Caki2 (cell line): ENCODE results near the gene ANKRD42. TPM values are rescaled to one million over a fixed set of nuclear protein-coding genes. Genes with fewer than 3 reads are reported as not detected.
A peak's percentile ranks its signal among the peaks of the same experiment; 100 is the strongest.

Source experiments
- DNase-seq: peaks from one replicate; pipeline ENCODE4 v3.0.0-alpha.2; 2015; ENCODE audit warnings: low read depth
- in situ Hi-C: cut with HindIII; loops from 2 replicates; pipeline ENCODE4 v1.10.0; 2016; ENCODE audit warnings: low sequenced_read_pairs, low pct_unique_long_range_greater_than_20kb, mixed read lengths
- total RNA-seq: library from RNA; depleted of rRNA; stranded (reverse); fragments of >200 nt; shearing (Covaris generic); gene quantifications from 2 replicates; pipeline ENCODE4 v1.2.3, GENCODE V29; 2014; ENCODE audit warnings: low replicate concordance; rRNA removed

ANKRD42 gene
- 3.8 and 4.9 TPM in 2 replicates for total RNA-seq

GRCh38 chr11:83193315-83194280 lies at the start of gene ANKRD42:
TSS of gene ANKRD42 (plus strand) at chr11:83193712. CDS start at chr11:83194671, 959 bp downstream.
- in situ Hi-C loops, result no loop called here

GRCh38 chr11:83147895-83148294 lies 45.6 kb upstream of the ANKRD42 start:
- DNase-seq, result no peak
- in situ Hi-C loops, result no loop called here

More at GRCh38 chr11:83193315-83194280, at the start of gene ANKRD42:
- peak; percentile 85 for DNase-seq

- in situ Hi-C loops, result no loop called here
- no peak for DNase-seq
These were observed 43.1 kb upstream of the ANKRD42 start for GRCh38 chr11:83150450-83150849.

GRCh38 chr11:83151274-83151977 lies 42.1 kb upstream of the ANKRD42 start:
- peak; percentile 35 for DNase-seq
- in situ Hi-C loops, result no loop called here

- in situ Hi-C loops, result no loop called here
- no peak for DNase-seq
These were observed 41.2 kb upstream of the ANKRD42 start for GRCh38 chr11:83152264-83152663.

- no peak for DNase-seq
- in situ Hi-C loops, result no loop called here
These were observed 39.7 kb upstream of the ANKRD42 start for GRCh38 chr11:83153764-83154163.

- peak; percentile 99 for DNase-seq
- in situ Hi-C loops, result no loop called here
These were observed 37.1 kb upstream of the ANKRD42 start for GRCh38 chr11:83156144-83156995.

GRCh38 chr11:83156996-83157593 lies 36.4 kb upstream of the ANKRD42 start, which contains the start of gene PCF11:
TSS of gene PCF11 (plus strand) at chr11:83157131. CDS start at chr11:83157440, 309 bp downstream.
- no peak for DNase-seq
- in situ Hi-C loops, result no loop called here

- in situ Hi-C loops, result no loop called here
- DNase-seq, result peak; percentile 52
These were observed 35.7 kb upstream of the ANKRD42 start for GRCh38 chr11:83157594-83158356.

- in situ Hi-C loops, result no loop called here
- DNase-seq, result no peak
These were observed 35.1 kb upstream of the ANKRD42 start for GRCh38 chr11:83158357-83158786.

GRCh38 chr11:83158965-83159901 lies 34.3 kb upstream of the ANKRD42 start:
- in situ Hi-C loops, result no loop called here
- no peak for DNase-seq

- no peak for DNase-seq
- in situ Hi-C loops, result no loop called here
These were observed 33.3 kb upstream of the ANKRD42 start for GRCh38 chr11:83159902-83160865.

GRCh38 chr11:83161610-83162199 lies 31.8 kb upstream of the ANKRD42 start:
- in situ Hi-C loops, result no loop called here
- DNase-seq, result no peak

GRCh38 chr11:83162377-83162776 lies 31.1 kb upstream of the ANKRD42 start:
- in situ Hi-C loops, result no loop called here
- no peak for DNase-seq
